Progenitor cell of endocrine pancreas (in vitro differentiated cells): ENCODE data around the gene MYH15. TPM values are rescaled to one million over a fixed set of nuclear protein-coding genes. Genes with fewer than 3 reads are reported as not detected.
A peak's percentile ranks its signal among the peaks of the same experiment; 100 is the strongest.

Experiments used
- DNase-seq: peaks from one replicate; pipeline ENCODE4 v3.0.0; 2021; ENCODE audit warnings: low spot score; ENCODE audit not compliant: unreplicated experiment
- H3K27ac Mint-ChIP-seq: 2 replicates; pipeline ENCODE4 v1.8.0; 2021; ENCODE audit warnings: mild to moderate bottlenecking, moderate library complexity, mixed read lengths
- H3K27me3 Mint-ChIP-seq: 2 replicates; pipeline ENCODE4 v1.8.0; 2021; ENCODE audit warnings: mixed read lengths
- H3K36me3 Mint-ChIP-seq: 2 replicates; pipeline ENCODE4 v1.8.0; 2022; ENCODE audit warnings: mixed read lengths; ENCODE audit not compliant: insufficient read depth
- H3K4me1 Mint-ChIP-seq: 2 replicates; pipeline ENCODE4 v1.8.0; 2021; ENCODE audit warnings: low read depth, mixed read lengths
- H3K4me3 Mint-ChIP-seq: 2 replicates; pipeline ENCODE4 v1.8.0; 2021; ENCODE audit warnings: low read depth, mild to moderate bottlenecking, moderate library complexity, mixed read lengths
- H3K9me3 Mint-ChIP-seq: 2 replicates; pipeline ENCODE4 v1.8.0; 2021; ENCODE audit warnings: low read depth, mixed read lengths
- CTCF ChIP-seq: fragments of 200-600 bp; sonication (generic); IDR thresholded peaks from one replicate; pipeline ENCODE4 v1.5.0; 2021; ENCODE audit warnings: antibody characterized with exemption, mild to moderate bottlenecking; ENCODE audit not compliant: unreplicated experiment
- total RNA-seq: library from RNA; stranded (reverse); gene quantifications from 2 replicates; pipeline ENCODE4 v1.2.1, GENCODE V29; 2021

Gene MYH15
- total RNA-seq, 1 donor from 2014 or later = 0.96 TPM

- H3K27ac Mint-ChIP-seq = no peak overlapping the region
- no peaks in the 10 kb centered on the region for H3K27me3 Mint-ChIP-seq
- H3K36me3 Mint-ChIP-seq = no peaks in the 10 kb centered on the region
- DNase-seq = no peak
- peaks cover 11% of the 10 kb centered on the region for H3K4me1 Mint-ChIP-seq
- no peak overlapping the region for H3K4me3 Mint-ChIP-seq
- TF ChIP-seq CTCF = no peak
- peaks cover 3% of the 10 kb centered on the region for H3K9me3 Mint-ChIP-seq
These were observed 158.2 kb downstream of the MYH15 start for GRCh38 chr3:108352176-108352575.

- Mint-ChIP-seq H3K4me3 (no peak overlapping the region), H3K4me1 (peaks cover 20% of the 10 kb centered on the region), H3K9me3 (peaks cover 3% of the 10 kb centered on the region), H3K36me3 (no peaks in the 10 kb centered on the region), H3K27ac (peak overlapping the region; percentile 80), H3K27me3 (no peaks in the 10 kb centered on the region)
- TF ChIP-seq CTCF = no peak
- DNase-seq = no peak
These were observed 163.8 kb downstream of the MYH15 start for GRCh38 chr3:108346301-108347227.

GRCh38 chr3:108345492-108346205 lies 164.7 kb downstream of the MYH15 start:
- H3K27me3 Mint-ChIP-seq = no peaks in the 10 kb centered on the region
- peaks cover 3% of the 10 kb centered on the region for H3K9me3 Mint-ChIP-seq
- no peak overlapping the region for H3K4me3 Mint-ChIP-seq
- no peaks in the 10 kb centered on the region for H3K36me3 Mint-ChIP-seq
- H3K27ac Mint-ChIP-seq = peak overlapping the region; percentile 80
- peaks cover 20% of the 10 kb centered on the region for H3K4me1 Mint-ChIP-seq
- no peak for TF ChIP-seq CTCF
- DNase-seq = no peak

GRCh38 chr3:108343491-108343890 lies 166.9 kb downstream of the MYH15 start:
- Mint-ChIP-seq H3K4me3 (no peak overlapping the region), H3K4me1 (peaks cover 29% of the 10 kb centered on the region), H3K27ac (no peak overlapping the region), H3K36me3 (no peaks in the 10 kb centered on the region), H3K9me3 (peaks cover 3% of the 10 kb centered on the region), H3K27me3 (no peaks in the 10 kb centered on the region)
- TF ChIP-seq CTCF = no peak
- no peak for DNase-seq

- Mint-ChIP-seq H3K9me3 (peaks cover 3% of the 10 kb centered on the region), H3K36me3 (no peaks in the 10 kb centered on the region), H3K27me3 (no peaks in the 10 kb centered on the region), H3K4me1 (peaks cover 33% of the 10 kb centered on the region), H3K4me3 (no peak overlapping the region), H3K27ac (no peak overlapping the region)
- no peak for DNase-seq
- no peak for TF ChIP-seq CTCF
These were observed 167.4 kb downstream of the MYH15 start for GRCh38 chr3:108342837-108343486.
